HCEC 1CT (cell line): ENCODE data around the gene MAG.
A peak's percentile ranks its signal among the peaks of the same experiment; 100 is the strongest.
"Not testable (repeated sequence)": the region's sequence is repeated elsewhere in the genome, so short reads cannot be mapped to it uniquely, and the experiment has no call there.

Experiments used
- DNase-seq: peaks from one replicate; pipeline ENCODE4 v3.0.0-alpha.2; 2017

Gene MAG

DNA sequence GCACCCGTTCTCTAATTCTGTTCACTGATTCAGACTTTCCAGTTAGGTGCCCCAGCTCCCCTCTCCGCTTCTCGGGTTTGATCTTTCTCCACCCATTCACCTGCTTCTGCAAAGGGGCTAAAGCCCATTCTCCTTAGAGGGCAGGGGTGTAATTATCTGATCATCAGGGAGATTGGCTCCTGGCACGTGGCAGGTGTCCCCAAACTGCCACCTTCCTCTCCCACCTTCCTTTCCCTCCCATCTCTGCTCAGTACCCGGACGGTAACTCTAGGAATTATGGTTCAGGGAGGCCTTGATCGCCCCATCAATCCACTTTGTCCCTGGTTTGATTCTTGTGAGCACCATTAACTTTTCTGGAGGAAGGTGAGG is 56.0 kb downstream of the MAG start:
- DNase-seq = no peak

DNA sequence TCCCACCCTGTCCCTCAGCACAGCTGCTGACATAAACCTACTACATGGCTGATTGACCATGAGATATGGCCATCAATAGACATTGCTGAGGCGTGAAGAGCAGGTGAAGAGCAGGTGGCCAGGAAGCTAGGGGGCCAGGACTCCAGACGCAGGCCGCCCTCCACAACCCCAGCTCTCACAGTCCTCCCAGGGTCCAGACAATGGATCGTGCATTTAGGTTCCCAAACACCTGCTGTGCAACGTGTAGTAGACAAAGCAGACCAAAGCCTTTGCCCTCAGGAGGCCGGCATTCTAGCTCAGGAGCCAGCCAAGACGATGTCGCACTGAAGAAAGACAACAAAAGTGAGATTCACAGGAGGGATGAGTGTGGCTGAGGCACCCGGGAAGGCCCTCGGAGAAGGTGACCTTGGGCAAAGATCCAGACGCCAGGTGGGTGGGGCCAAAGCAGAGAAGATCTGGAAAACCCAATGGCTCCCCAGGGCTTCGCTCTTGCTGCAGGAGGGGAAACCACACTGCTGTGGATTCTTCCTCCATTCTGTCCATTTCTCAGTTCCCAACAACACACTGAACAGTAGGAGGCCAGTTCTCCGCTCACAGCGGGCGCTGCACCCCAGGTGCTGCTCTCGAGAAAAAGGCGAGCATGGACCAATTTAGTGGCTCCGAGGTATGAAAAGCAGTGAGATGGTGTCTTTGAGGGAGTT is 57.1 kb downstream of the MAG start:
- no peak for DNase-seq

DNA sequence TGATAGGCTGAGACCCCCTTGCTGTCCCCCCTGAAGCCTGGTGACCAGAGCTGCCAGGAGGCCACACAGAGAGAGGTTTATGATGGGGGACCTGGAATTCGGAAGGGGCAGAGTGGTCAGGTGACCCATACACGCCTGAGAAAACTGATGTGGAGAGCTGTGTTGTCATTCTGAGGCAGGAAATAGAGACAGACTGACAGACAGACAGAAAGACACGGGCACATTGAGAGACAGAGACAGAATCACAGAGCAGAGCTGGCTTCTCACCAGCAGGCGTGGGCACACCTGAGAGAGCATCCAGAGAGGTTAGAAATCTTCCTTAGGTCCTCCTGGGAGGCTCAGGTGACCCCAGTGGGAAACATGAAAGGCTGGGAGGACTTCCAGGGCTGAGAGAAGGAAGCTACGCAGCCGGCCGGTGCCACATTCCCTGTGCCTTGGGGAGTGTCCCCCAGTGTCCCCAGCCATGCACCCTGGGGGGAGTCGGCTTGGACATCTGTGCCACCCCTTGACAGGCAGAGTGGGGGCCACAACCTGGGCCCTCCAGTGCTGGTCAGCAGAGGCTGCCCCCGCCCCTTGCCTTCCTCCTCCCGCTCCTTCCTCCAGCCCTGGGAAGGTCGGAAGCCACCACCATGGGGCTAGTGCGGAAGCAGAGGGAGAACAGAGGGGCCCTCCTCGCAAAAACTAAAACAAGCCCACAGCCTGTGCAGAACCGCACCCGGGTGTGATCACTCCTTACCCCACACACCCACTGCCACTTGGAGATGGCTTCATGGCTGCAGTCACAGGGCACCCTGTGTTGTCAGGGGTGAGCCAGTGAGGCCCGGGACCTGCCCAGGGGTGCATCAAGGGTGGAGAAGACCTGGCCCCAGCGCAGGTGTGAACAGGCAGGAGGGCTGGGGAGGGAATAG is 57.9 kb downstream of the MAG start:
- no peak for DNase-seq

DNA sequence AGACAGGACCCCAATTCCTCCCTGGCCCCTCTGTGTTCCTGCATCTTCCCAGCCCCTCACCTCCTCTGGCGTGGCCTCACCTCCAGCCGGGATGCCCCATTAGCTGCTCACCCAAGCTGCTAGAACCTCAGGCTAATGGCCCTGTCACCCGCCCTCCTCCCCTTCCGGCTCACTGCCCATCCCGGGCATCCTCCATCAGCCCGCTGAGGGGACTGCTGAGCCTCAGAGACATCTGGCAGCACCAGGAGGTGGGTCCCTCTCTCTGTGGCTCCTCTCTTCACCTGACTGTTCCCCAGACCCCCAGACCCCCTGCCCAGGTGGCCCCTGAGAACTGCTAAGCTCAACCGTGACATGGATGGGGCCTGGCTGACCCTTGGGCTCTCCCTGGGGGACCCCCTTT is 58.6 kb downstream of the MAG start:
- DNase-seq = no peak

DNA sequence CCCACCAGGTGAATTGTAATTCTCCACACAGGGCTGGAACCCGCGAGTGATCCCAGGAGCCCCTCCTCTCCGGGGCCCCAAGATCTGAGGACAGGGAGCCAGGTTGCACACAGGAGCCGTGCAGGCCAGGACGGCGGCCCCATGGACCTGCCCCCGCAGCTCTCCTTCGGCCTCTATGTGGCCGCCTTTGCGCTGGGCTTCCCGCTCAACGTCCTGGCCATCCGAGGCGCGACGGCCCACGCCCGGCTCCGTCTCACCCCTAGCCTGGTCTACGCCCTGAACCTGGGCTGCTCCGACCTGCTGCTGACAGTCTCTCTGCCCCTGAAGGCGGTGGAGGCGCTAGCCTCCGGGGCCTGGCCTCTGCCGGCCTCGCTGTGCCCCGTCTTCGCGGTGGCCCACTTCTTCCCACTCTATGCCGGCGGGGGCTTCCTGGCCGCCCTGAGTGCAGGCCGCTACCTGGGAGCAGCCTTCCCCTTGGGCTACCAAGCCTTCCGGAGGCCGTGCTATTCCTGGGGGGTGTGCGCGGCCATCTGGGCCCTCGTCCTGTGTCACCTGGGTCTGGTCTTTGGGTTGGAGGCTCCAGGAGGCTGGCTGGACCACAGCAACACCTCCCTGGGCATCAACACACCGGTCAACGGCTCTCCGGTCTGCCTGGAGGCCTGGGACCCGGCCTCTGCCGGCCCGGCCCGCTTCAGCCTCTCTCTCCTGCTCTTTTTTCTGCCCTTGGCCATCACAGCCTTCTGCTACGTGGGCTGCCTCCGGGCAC is 59.6 kb downstream of the MAG start:
- no peak for DNase-seq

DNA sequence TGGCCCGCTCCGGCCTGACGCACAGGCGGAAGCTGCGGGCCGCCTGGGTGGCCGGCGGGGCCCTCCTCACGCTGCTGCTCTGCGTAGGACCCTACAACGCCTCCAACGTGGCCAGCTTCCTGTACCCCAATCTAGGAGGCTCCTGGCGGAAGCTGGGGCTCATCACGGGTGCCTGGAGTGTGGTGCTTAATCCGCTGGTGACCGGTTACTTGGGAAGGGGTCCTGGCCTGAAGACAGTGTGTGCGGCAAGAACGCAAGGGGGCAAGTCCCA is 60.2 kb downstream of the MAG start:
- no peak for DNase-seq

DNA sequence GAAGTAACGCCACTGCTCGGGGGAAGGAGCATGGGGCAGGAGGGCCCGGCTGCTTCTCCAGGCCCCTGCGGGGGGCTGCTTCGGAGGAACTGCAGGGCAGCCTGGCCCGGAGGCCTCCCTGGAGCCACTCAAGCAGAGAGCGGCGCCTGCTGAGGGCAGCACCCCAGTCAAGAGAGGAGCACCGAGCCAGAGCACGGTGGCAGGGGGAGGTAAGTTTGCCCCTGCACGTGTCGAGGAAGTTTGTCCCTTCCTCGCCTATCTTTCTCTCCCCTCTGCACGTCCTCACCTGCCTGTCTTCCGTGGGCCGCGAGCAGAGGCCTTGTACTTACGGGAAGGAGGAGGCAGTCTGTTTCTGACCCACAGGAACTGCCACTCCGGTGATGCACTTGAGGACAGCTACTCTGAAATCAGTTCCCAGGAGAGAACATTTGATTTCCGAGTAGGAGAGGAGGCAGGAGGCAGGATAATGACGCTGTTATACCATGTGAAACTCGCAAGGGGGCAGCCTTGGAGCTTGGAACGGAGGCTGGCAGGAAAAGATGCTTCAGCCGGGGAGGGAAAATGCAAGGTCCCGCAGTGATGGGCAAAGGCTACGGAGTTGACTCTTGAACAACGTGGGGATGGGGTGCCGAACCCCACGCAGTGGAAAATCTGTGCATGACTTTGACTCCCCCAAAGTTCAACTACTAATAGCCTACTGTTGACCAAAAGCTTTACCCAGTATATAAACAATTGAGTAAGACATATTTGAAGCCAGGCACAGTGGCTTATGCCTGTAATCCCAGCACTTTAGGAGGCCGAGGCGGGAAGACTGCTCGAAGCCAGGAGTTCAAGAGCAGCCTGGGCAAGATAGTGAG is 60.7 kb downstream of the MAG start:
- DNase-seq = peak; percentile 49

DNA sequence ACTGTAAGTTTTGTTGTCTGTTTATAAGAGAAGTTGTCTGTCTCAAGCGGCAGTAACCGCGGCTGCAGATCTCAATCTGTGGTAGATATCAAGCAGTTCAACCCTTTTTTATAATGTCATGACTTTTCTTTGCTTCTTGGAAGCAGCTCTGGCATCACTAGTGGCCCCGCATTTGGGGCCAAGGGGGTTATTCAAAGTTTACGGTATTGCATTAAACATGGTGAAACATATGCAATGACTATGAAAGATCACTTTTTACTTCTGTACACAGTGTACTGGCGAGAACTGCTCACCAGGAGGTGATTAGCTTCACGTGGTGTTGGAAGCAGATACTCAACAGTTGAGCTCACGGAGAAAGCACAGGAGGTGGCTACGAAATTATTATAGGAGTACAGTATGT is 61.7 kb downstream of the MAG start:
- DNase-seq = no peak

DNA sequence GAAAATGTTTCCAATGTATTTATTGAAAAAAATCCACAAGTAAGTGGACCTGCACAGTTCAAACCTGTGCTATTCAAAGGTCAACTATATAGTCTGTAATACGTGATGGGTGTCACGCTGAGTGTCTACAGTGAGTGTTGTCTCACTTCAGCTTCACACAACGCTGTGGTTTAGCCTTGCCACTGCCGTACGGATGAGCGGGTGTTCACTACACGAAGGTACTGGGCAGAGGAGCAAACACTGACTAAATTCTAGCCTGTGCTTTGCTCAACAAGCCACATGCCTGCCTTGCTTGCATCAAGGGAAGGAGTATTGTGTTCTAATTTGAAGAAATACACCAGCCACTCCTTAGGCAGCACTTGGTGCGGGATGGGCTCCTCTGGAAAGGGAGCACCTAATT is 62.9 kb downstream of the MAG start:
- DNase-seq = no peak

DNA sequence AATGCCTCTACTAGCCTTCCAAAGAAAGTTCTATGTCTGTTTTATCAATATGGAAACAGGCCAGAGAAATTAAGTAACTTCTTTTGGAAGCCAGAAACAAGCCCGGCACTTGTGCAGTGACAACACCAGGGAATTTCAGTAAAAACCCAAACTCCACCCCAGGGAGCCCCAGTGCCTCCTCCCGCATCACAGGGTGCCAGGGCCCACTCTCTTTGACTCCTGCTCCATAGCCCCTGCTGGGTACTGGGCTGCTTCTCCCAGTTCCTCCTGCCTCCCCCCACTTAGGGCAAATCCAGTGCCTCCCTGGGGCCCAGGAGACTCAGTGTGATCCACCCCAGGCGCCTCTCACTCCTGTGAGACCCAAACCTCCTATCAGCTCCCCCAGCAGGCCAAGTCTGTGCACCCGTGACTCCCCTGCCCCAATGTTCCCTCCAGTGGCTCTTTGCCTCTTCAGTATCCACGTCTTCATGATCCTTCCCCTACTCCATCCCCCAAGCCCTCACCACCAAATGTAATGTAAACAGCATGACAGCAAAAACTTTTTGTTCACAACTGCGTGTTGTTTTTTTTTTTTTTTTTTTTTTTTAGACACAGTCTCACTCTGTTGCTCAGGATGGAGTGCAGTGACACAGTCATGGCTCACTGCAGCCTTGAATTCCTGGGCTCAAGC is 64.0 kb downstream of the MAG start:
- no peak for DNase-seq

DNA sequence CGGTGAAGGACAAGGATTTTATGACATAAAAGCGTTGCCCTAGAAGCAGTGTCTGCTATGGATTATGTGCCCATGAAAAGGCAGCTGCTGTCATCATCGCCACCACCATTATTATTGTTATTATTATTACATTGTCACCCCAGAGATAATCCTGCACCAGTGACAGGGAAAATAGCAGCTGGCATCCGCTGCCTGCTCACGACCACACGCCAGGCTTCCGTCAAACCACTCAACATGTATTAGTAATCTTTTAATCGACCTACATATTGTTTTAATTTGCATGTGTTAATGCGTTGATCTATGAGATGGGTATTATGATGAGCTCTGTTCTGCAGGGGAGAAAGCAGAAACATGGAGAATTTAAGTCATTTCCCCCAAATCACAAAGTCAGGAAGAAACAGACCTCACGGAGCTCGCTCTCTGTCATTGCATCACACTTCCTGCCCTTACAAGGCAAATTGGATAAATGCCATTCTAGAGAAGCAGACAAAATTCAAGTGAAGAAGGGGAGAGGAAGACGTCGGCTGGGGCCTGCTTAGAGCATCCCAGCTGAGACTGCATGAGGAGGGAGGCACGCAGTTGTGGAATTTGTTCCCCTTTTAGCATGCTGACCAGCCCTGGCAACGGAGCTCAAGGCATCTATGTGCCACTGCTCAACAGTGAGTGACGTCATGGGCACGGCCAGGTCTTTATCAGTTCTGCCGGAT is 66.1 kb downstream of the MAG start, which contains the start of gene FFAR3:
Gene FFAR3, plus strand, starts transcription at position 594 of the 707 bp plus-strand sequence. CDS start 431 bp downstream, outside the sequence.
- no peak for DNase-seq

DNA sequence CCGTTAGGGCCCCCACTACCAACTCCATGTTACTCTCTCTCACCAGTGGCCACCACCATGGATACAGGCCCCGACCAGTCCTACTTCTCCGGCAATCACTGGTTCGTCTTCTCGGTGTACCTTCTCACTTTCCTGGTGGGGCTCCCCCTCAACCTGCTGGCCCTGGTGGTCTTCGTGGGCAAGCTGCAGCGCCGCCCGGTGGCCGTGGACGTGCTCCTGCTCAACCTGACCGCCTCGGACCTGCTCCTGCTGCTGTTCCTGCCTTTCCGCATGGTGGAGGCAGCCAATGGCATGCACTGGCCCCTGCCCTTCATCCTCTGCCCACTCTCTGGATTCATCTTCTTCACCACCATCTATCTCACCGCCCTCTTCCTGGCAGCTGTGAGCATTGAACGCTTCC is 66.9 kb downstream of the MAG start:
- DNase-seq = not testable (repeated sequence)

DNA sequence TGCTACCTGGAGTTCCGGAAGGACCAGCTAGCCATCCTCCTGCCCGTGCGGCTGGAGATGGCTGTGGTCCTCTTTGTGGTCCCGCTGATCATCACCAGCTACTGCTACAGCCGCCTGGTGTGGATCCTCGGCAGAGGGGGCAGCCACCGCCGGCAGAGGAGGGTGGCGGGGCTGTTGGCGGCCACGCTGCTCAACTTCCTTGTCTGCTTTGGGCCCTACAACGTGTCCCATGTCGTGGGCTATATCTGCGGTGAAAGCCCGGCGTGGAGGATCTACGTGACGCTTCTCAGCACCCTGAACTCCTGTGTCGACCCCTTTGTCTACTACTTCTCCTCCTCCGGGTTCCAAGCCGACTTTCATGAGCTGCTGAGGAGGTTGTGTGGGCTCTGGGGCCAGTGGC is 67.4 kb downstream of the MAG start:
- DNase-seq = not testable (repeated sequence)

DNA sequence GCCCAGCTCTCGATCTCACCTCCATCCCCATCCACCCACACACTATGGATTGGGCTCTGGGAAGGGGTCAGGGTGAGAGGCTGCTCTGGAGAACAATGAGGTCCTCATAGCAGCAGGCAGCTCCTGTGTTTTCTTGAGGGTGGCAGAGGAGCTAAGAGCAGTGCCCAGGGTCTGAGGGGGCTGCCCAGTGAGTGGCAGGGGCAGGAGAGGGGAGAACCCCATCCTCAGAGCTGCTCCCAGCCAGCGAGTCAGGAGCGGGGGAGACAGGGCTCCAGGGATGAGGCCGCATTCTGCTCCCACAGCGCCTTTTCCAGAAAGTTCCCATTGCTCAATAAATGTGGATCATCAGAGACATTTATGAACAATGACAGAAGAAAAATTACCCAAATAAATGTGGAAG is 68.1 kb downstream of the MAG start:
- not testable (repeated sequence) for DNase-seq

DNA sequence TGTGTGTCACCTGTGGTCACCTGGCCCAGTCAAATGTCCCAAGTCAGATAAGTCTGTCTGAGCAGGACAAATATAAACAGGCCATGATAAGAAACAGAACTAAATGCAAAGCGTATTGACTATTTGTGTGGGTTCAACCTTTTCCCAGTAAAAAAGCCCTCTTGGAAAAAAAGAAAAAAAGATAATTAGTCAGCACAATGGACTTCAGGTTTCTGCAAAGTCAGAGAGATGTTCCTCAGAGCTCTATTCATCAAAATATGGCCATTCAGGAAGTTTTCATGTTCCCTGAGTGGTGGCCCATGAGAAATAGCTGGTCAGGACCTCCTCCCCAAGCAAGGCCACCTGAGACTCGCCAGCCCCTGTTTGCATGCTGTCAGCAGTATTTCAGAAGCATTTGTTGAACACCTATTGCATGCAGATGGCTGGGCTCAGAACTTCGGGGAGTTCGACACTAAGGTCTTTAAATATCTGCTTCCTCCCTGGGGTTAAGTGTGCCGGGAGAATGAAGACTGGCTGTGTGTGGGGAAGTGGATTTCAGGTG is 69.0 kb downstream of the MAG start:
- DNase-seq = no peak

DNA sequence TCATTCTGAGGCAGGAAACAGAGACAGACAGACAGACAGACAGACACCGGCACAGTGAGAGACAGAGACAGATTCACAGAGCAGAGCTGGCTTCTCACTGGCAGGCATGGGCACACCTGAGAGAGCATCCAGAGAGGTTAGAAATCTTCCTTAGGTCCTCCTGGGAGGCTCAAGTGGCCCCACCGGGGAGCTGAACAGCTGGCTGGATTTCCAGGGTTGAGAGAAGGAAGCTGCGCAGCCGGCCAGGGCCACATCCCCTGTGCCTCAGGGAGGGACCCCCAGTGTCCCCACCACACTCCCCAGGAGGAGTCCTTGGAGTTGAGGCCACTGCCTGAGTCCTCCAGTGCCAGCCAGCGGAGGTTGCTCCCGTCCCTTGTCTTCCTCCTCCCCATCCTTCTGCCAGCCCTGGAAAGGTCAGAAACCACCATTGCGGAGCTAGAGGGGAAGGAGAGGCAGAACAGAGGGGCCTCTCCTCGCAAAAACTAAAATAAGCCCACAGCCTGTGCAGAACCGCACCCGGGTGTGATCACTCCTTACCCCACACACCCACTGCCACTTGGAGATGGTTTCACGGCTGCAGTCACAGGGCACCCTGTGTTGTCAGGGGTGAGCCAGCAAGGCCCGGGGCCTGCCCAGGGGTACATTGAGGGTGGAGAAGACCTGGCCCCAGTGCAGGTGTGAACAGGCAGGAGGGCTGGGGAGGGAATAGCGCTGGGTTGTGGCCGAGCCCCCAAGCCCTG is 70.5 kb downstream of the MAG start:
- no peak for DNase-seq

DNA sequence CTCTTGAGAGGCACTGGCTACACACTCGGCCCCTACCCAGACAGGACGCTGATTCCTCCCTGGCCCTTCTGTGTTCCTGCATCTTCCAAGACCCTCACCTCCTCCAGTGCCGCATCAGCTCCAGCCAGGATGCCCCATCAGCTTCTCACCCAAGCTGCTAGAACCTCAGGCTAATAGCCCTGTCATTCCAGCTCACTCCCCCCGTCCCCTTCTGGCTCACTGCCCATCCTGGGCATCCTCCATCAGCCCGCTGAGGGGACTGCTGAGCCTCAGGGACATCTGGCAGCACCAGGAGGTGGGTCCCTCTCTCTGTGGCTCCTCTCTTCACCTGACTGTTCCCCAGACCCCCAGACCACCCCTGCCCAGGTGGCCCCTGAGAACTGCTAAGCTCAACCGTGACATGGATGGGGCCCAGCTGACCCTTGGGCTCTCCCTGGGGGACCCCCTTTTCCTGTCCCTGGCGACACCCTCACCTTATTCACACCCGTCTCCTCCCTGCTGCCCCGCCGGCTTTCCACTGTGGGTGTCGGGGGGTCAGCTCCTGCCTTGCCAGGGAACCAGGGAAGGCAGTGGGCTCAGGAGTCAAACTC is 71.1 kb downstream of the MAG start:
- DNase-seq = no peak
